ENCODE data around the gene LRRC31. TPM values are rescaled to one million over a fixed set of nuclear protein-coding genes. Genes with fewer than 3 reads are reported as not detected.

LRRC31 gene
- total RNA-seq, 1 experiment from 2014 or later, result not detected

- DNase-seq, result no peak
- no peaks in the 10 kb centered on the region for H3K27me3 ChIP-seq (ENCODE audit: control insufficient read depth, insufficient read depth, low read length)
- H3K36me3 ChIP-seq (replicated peaks; ENCODE audit: control insufficient read depth, insufficient read depth, low read length), result no peaks in the 10 kb centered on the region
- no peak overlapping the region for H3K4me3 ChIP-seq (ENCODE audit: insufficient read depth, low read depth, low read length)
These were observed 26.8 kb downstream of the LRRC31 start for GRCh38 chr3:169842960-169843359.

GRCh38 chr3:169841171-169841570 lies 28.6 kb downstream of the LRRC31 start:
- Histone ChIP-seq H3K4me3 (ENCODE audit: insufficient read depth, low read depth, low read length) (no peak overlapping the region), H3K36me3 (replicated peaks; ENCODE audit: control insufficient read depth, insufficient read depth, low read length) (no peaks in the 10 kb centered on the region)

GRCh38 chr3:169838511-169839030 lies 31.2 kb downstream of the LRRC31 start:
- Histone ChIP-seq H3K27me3 (ENCODE audit: control insufficient read depth, insufficient read depth, low read length) (no peaks in the 10 kb centered on the region), H3K4me3 (ENCODE audit: insufficient read depth, low read depth, low read length) (no peak overlapping the region), H3K36me3 (replicated peaks; ENCODE audit: control insufficient read depth, insufficient read depth, low read length) (no peaks in the 10 kb centered on the region)
- no peak for DNase-seq

More at GRCh38 chr3:169841171-169841570, 28.6 kb downstream of the LRRC31 start:
- DNase-seq, result no peak
- no peaks in the 10 kb centered on the region for H3K27me3 ChIP-seq (ENCODE audit: control insufficient read depth, insufficient read depth, low read length)

- Histone ChIP-seq H3K36me3 (replicated peaks; ENCODE audit: control insufficient read depth, insufficient read depth, low read length) (no peaks in the 10 kb centered on the region), H3K27me3 (ENCODE audit: control insufficient read depth, insufficient read depth, low read length) (no peaks in the 10 kb centered on the region), H3K4me3 (ENCODE audit: insufficient read depth, low read depth, low read length) (no peak overlapping the region)
- no peak for DNase-seq
These were observed 32.8 kb downstream of the LRRC31 start for GRCh38 chr3:169836942-169837275.

- DNase-seq, result no peak
- Histone ChIP-seq H3K36me3 (replicated peaks; ENCODE audit: control insufficient read depth, insufficient read depth, low read length) (no peaks in the 10 kb centered on the region), H3K4me3 (ENCODE audit: insufficient read depth, low read depth, low read length) (no peak overlapping the region), H3K27me3 (ENCODE audit: control insufficient read depth, insufficient read depth, low read length) (no peaks in the 10 kb centered on the region)
These were observed 33.4 kb downstream of the LRRC31 start for GRCh38 chr3:169836078-169836941.

GRCh38 chr3:169835533-169835932 lies 34.2 kb downstream of the LRRC31 start:
- no peak for DNase-seq
- no peak overlapping the region for H3K4me3 ChIP-seq (ENCODE audit: insufficient read depth, low read depth, low read length)
- no peaks in the 10 kb centered on the region for H3K36me3 ChIP-seq (replicated peaks; ENCODE audit: control insufficient read depth, insufficient read depth, low read length)
- H3K27me3 ChIP-seq (ENCODE audit: control insufficient read depth, insufficient read depth, low read length), result no peaks in the 10 kb centered on the region

- Histone ChIP-seq H3K36me3 (replicated peaks; ENCODE audit: control insufficient read depth, insufficient read depth, low read length) (no peaks in the 10 kb centered on the region), H3K4me3 (ENCODE audit: insufficient read depth, low read depth, low read length) (no peak overlapping the region), H3K27me3 (ENCODE audit: control insufficient read depth, insufficient read depth, low read length) (no peaks in the 10 kb centered on the region)
- DNase-seq, result no peak
These were observed 42.0 kb downstream of the LRRC31 start for GRCh38 chr3:169827712-169828111.

- H3K4me3 ChIP-seq (ENCODE audit: insufficient read depth, low read depth, low read length), result no peak overlapping the region
- no peak for DNase-seq
- H3K36me3 ChIP-seq (replicated peaks; ENCODE audit: control insufficient read depth, insufficient read depth, low read length), result no peaks in the 10 kb centered on the region
- H3K27me3 ChIP-seq (ENCODE audit: control insufficient read depth, insufficient read depth, low read length), result no peaks in the 10 kb centered on the region
These were observed 44.4 kb downstream of the LRRC31 start for GRCh38 chr3:169825316-169825715.

GRCh38 chr3:169822983-169823382 lies 46.8 kb downstream of the LRRC31 start:
- H3K36me3 ChIP-seq (replicated peaks; ENCODE audit: control insufficient read depth, insufficient read depth, low read length), result no peaks in the 10 kb centered on the region
- H3K4me3 ChIP-seq (ENCODE audit: insufficient read depth, low read depth, low read length), result no peak overlapping the region
- DNase-seq, result no peak
- H3K27me3 ChIP-seq (ENCODE audit: control insufficient read depth, insufficient read depth, low read length), result no peaks in the 10 kb centered on the region

GRCh38 chr3:169822540-169822939 lies 47.2 kb downstream of the LRRC31 start:
- no peak overlapping the region for H3K4me3 ChIP-seq (ENCODE audit: insufficient read depth, low read depth, low read length)
- DNase-seq, result no peak
- no peaks in the 10 kb centered on the region for H3K36me3 ChIP-seq (replicated peaks; ENCODE audit: control insufficient read depth, insufficient read depth, low read length)
- no peaks in the 10 kb centered on the region for H3K27me3 ChIP-seq (ENCODE audit: control insufficient read depth, insufficient read depth, low read length)

GRCh38 chr3:169822091-169822490 lies 47.6 kb downstream of the LRRC31 start:
- no peak overlapping the region for H3K4me3 ChIP-seq (ENCODE audit: insufficient read depth, low read depth, low read length)
- no peaks in the 10 kb centered on the region for H3K36me3 ChIP-seq (replicated peaks; ENCODE audit: control insufficient read depth, insufficient read depth, low read length)
- H3K27me3 ChIP-seq (ENCODE audit: control insufficient read depth, insufficient read depth, low read length), result no peaks in the 10 kb centered on the region
- no peak for DNase-seq

- Histone ChIP-seq H3K36me3 (replicated peaks; ENCODE audit: control insufficient read depth, insufficient read depth, low read length) (no peaks in the 10 kb centered on the region), H3K27me3 (ENCODE audit: control insufficient read depth, insufficient read depth, low read length) (peaks cover 2% of the 10 kb centered on the region), H3K4me3 (ENCODE audit: insufficient read depth, low read depth, low read length) (no peak overlapping the region)
- no peak for DNase-seq
These were observed 51.4 kb downstream of the LRRC31 start for GRCh38 chr3:169818316-169818715.

GRCh38 chr3:169815590-169816150 lies 54.1 kb downstream of the LRRC31 start:
- DNase-seq, result no peak
- H3K4me3 ChIP-seq (ENCODE audit: insufficient read depth, low read depth, low read length), result no peak overlapping the region
- peaks cover 2% of the 10 kb centered on the region for H3K27me3 ChIP-seq (ENCODE audit: control insufficient read depth, insufficient read depth, low read length)
- no peaks in the 10 kb centered on the region for H3K36me3 ChIP-seq (replicated peaks; ENCODE audit: control insufficient read depth, insufficient read depth, low read length)

- Histone ChIP-seq H3K27me3 (ENCODE audit: control insufficient read depth, insufficient read depth, low read length) (peaks cover 2% of the 10 kb centered on the region), H3K36me3 (replicated peaks; ENCODE audit: control insufficient read depth, insufficient read depth, low read length) (no peaks in the 10 kb centered on the region), H3K4me3 (ENCODE audit: insufficient read depth, low read depth, low read length) (no peak overlapping the region)
- DNase-seq, result no peak
These were observed 55.8 kb downstream of the LRRC31 start for GRCh38 chr3:169813757-169814517.

GRCh38 chr3:169813278-169813677 lies 56.5 kb downstream of the LRRC31 start:
- Histone ChIP-seq H3K27me3 (ENCODE audit: control insufficient read depth, insufficient read depth, low read length) (peaks cover 2% of the 10 kb centered on the region), H3K4me3 (ENCODE audit: insufficient read depth, low read depth, low read length) (peak overlapping the region; percentile 68; the same call in 1 of the 2 replicates), H3K36me3 (replicated peaks; ENCODE audit: control insufficient read depth, insufficient read depth, low read length) (no peaks in the 10 kb centered on the region)
- DNase-seq, result no peak
